OCI-LY1 (cell line): ENCODE data around the gene KRT80.

Source experiments
- H2AFZ ChIP-seq: fragments of 200-600 bp; sonication (generic), shearing (Covaris generic); 2 replicates; pipeline ENCODE4 v1.6.0; 2014; ENCODE audit warnings: antibody characterized with exemption, mild to moderate bottlenecking, low read length
- H3F3A ChIP-seq: fragments of 200-600 bp; sonication (generic), shearing (Covaris generic); 2 replicates; pipeline ENCODE4 v1.6.0; 2014; ENCODE audit warnings: mild to moderate bottlenecking, antibody characterized with exemption, low read length, moderate library complexity; ENCODE audit not compliant: insufficient read depth
- H3K27ac ChIP-seq: fragments of 200-600 bp; sonication (generic); 2 replicates; pipeline ENCODE4 v1.5.1; 2014; ENCODE audit warnings: low read length, mixed run types, mild to moderate bottlenecking, low read depth; ENCODE audit not compliant: poor library complexity, severe bottlenecking
- H3K27me3 ChIP-seq: fragments of 200-600 bp; sonication (generic); 2 replicates; pipeline ENCODE4 v1.6.0; 2014; ENCODE audit warnings: antibody characterized with exemption, mild to moderate bottlenecking, low read length, moderate library complexity; ENCODE audit not compliant: insufficient read depth
- H3K36me3 ChIP-seq: fragments of 200-600 bp; sonication (generic); 2 replicates; pipeline ENCODE4 v1.6.1; 2014; ENCODE audit warnings: mild to moderate bottlenecking, antibody characterized with exemption, low read length, moderate library complexity, mixed read lengths; ENCODE audit not compliant: insufficient read depth
- H3K4me1 ChIP-seq: fragments of 200-600 bp; sonication (generic); 2 replicates; pipeline ENCODE4 v1.5.1; 2014; ENCODE audit warnings: mild to moderate bottlenecking, low read length, moderate library complexity; ENCODE audit not compliant: insufficient read depth, severe bottlenecking
- H3K4me2 ChIP-seq: fragments of 200-600 bp; sonication (generic), shearing (Covaris generic); 2 replicates; pipeline ENCODE4 v1.6.1; 2014; ENCODE audit warnings: low read length
- H3K4me3 ChIP-seq: fragments of 200-600 bp; sonication (generic); 2 replicates; pipeline ENCODE4 v1.5.1; 2014; ENCODE audit warnings: low read length, low read depth, mild to moderate bottlenecking, mixed read lengths; ENCODE audit not compliant: poor library complexity, severe bottlenecking
- H3K79me2 ChIP-seq: fragments of 200-600 bp; shearing (Covaris generic); 2 replicates; pipeline ENCODE4 v1.6.1; 2016; ENCODE audit warnings: mixed run types, low read length, mixed read lengths; ENCODE audit not compliant: insufficient read depth
- H3K9ac ChIP-seq: fragments of 200-600 bp; sonication (generic), shearing (Covaris generic); 2 replicates; pipeline ENCODE4 v1.6.1; 2014; ENCODE audit warnings: mild to moderate bottlenecking, low read length, mixed read lengths
- H3K9me2 ChIP-seq: fragments of 200-600 bp; sonication (generic), shearing (Covaris generic); 2 replicates; pipeline ENCODE4 v1.6.1; 2014; ENCODE audit warnings: low read depth, mild to moderate bottlenecking, low read length, mixed read lengths
- H3K9me3 ChIP-seq: fragments of 200-600 bp; shearing (Covaris generic); 2 replicates; pipeline ENCODE4 v1.6.1; 2014; ENCODE audit warnings: low read length, mixed read lengths
- H4K20me1 ChIP-seq: fragments of 200-600 bp; sonication (generic), shearing (Covaris generic); 2 replicates; pipeline ENCODE4 v1.6.0; 2016; ENCODE audit warnings: mild to moderate bottlenecking, low read length; ENCODE audit not compliant: insufficient read depth
- CTCF ChIP-seq: fragments of 200-600 bp; sonication (generic), shearing (Covaris generic); IDR thresholded peaks from 2 replicates; pipeline ENCODE4 v1.5.1; 2017; ENCODE audit warnings: mild to moderate bottlenecking, antibody characterized with exemption, low read length, moderate library complexity, mixed read lengths
- EZH2 ChIP-seq: fragments of 200-600 bp; sonication (generic), shearing (Covaris generic); IDR thresholded peaks from 2 replicates; pipeline ENCODE4 v1.8.0; 2017; ENCODE audit warnings: borderline replicate concordance, mixed run types, mild to moderate bottlenecking, antibody characterized with exemption, low read length, moderate library complexity, mixed read lengths

The KRT80 gene

GRCh38 chr12:52210925-52211650 lies 19.3 kb upstream of the KRT80 start:
- no peak overlapping the region for H3K9ac ChIP-seq
- no peak overlapping the region for H3K27ac ChIP-seq
- H3F3A ChIP-seq: no peaks in the 10 kb centered on the region
- H3K4me3 ChIP-seq: no peak overlapping the region
- H3K9me3 ChIP-seq: no peaks in the 10 kb centered on the region
- TF ChIP-seq EZH2: no peak
- TF ChIP-seq CTCF: no peak
- no peaks in the 10 kb centered on the region for H3K9me2 ChIP-seq
- H3K27me3 ChIP-seq: 0 out of 2 replicates have a peak, but pooled peaks cover 3% of the 10 kb centered on the region
- H3K79me2 ChIP-seq: no peaks in the 10 kb centered on the region
- no peak overlapping the region for H2AFZ ChIP-seq
- no peak overlapping the region for H3K4me2 ChIP-seq
- H4K20me1 ChIP-seq: no peaks in the 10 kb centered on the region
- no peaks in the 10 kb centered on the region for H3K36me3 ChIP-seq
- no peaks in the 10 kb centered on the region for H3K4me1 ChIP-seq

DNA sequence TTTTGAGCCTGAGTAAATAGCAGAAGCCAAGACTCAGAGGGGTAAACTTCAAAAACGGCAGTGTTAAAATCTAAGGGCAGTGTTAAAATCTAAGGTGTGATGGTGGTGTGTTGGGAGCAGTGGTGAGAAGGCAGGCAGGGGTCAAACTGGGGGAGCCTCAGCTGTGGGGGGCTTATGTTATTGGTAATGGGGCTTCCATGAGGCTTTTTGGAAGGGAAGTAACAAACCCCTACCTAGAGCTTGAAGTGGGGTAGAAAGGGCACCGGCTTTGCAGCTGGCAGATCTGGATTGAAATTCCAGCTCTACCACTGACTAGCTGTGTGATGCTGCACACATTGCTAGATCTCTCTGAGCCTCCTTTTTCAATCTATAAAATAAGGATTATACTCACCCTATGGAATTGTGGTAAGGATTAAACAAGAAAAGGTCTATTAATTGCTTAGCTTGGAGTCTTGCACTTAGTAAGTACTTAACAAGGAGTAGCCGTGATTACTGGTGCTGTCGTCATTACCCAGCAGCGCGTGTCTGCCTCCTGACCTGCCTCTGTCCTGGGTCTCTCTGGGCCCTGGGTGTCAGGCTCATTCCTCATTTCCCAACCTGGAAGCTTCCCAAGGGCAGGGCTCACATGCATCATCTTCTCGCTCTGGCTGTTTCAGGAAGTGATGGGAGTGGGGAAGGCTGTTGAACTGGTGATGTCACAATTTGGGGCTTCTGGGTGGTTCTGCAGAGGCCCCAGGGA lies 18.5 kb upstream of the KRT80 start:
- Histone ChIP-seq H3K27me3 (0 out of 2 replicates have a peak, but pooled peaks cover under 1% of the 10 kb centered on the region), H2AFZ (no peak overlapping the region), H3K9me2 (no peaks in the 10 kb centered on the region), H3K4me1 (no peaks in the 10 kb centered on the region), H3K4me2 (no peak overlapping the region), H3K9me3 (no peaks in the 10 kb centered on the region), H3K79me2 (no peaks in the 10 kb centered on the region), H3K27ac (no peak overlapping the region), H3K4me3 (no peak overlapping the region), H3K9ac (no peak overlapping the region), H4K20me1 (no peaks in the 10 kb centered on the region), H3K36me3 (no peaks in the 10 kb centered on the region), H3F3A (no peaks in the 10 kb centered on the region)
- TF ChIP-seq EZH2: no peak
- TF ChIP-seq CTCF: no peak

DNA sequence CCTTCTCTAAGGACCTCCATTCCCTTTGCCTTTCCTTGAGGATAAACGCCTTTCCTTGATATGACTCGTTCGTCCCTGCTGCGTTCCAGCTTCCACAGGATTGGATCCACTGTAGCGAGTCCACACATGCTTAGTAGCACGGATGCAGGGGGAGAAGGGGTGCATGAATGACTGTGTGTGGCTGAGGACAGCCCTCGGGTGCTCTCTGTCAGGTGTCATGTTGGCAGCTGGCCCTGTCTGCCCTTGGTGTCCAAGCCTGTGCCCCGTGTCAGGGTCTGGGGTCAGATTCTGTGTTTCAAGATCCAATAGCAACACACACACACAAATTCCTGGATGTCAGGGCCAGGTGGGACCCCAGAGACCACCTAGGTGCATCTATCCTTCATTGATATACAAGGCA lies 17.5 kb upstream of the KRT80 start:
- H3K9me3 ChIP-seq: no peaks in the 10 kb centered on the region
- no peak overlapping the region for H3K4me2 ChIP-seq
- no peaks in the 10 kb centered on the region for H3K9me2 ChIP-seq
- no peak overlapping the region for H3K4me3 ChIP-seq
- H2AFZ ChIP-seq: no peak overlapping the region
- H3K79me2 ChIP-seq: no peaks in the 10 kb centered on the region
- no peak for TF ChIP-seq CTCF
- no peak for TF ChIP-seq EZH2
- no peak overlapping the region for H3K27ac ChIP-seq
- no peaks in the 10 kb centered on the region; the same call in 1 of the 2 replicates for H3K27me3 ChIP-seq
- no peaks in the 10 kb centered on the region for H3F3A ChIP-seq
- no peak overlapping the region for H3K9ac ChIP-seq
- H3K4me1 ChIP-seq: no peaks in the 10 kb centered on the region
- H3K36me3 ChIP-seq: no peaks in the 10 kb centered on the region
- no peaks in the 10 kb centered on the region for H4K20me1 ChIP-seq
